K562 (cell line): ENCODE measurements around the gene CTPS2. TPM values are rescaled to one million over a fixed set of nuclear protein-coding genes. Genes with fewer than 3 reads are reported as not detected.

Experiments
- BHLHE40 ChIP-seq: IDR thresholded peaks from 2 replicates; pipeline ENCODE4 v1.6.1; 2011; ENCODE audit warnings: low read length, improper control_type of control experiment
- CC2D1A ChIP-seq: fragments of 450-650 bp; IDR thresholded peaks from 2 replicates; pipeline ENCODE4 v1.6.1; 2017; ENCODE audit warnings: mild to moderate bottlenecking
- CHCHD3 ChIP-seq: fragments of 250-450 bp; sonication (Bioruptor Pico); IDR thresholded peaks from 2 replicates; pipeline ENCODE4 v2.1.2; 2022; ENCODE audit warnings: mild to moderate bottlenecking
- CREB3L1 ChIP-seq: fragments of 450-650 bp; IDR thresholded peaks from 2 replicates; pipeline ENCODE4 v1.6.1; 2014; ENCODE audit warnings: low read depth, mild to moderate bottlenecking, moderate library complexity, borderline replicate concordance
- ETV1 ChIP-seq: fragments of 450-650 bp; conservative IDR thresholded peaks from 2 replicates; pipeline ENCODE4 v1.6.1; 2016; ENCODE audit warnings: missing genetic modification characterization, control low read depth, low read depth, missing compliant biosample characterization
- IFI16 ChIP-seq: fragments of 250-450 bp; sonication (Bioruptor Pico); IDR thresholded peaks from 2 replicates; pipeline ENCODE4 v2.1.2; 2022; ENCODE audit warnings: mild to moderate bottlenecking, inconsistent platforms
- MXI1 ChIP-seq: IDR thresholded peaks from 2 replicates; pipeline ENCODE4 v1.6.1; 2011; ENCODE audit warnings: low read depth, mild to moderate bottlenecking, improper control_type of control experiment, low read length
- NR2C1 ChIP-seq, 2 experiments: fragments of 450-650 bp; IDR thresholded peaks; 2 replicates each; pipeline ENCODE4 v1.6.1; 2017; ENCODE audit warnings: mild to moderate bottlenecking in 2 of 2, antibody characterized with exemption in 1 of 2, inconsistent platforms in 1 of 2, missing compliant biosample characterization in 1 of 2, missing genetic modification characterization in 1 of 2
- NR4A1 ChIP-seq, 2 experiments: fragments of 250-450 bp in 1 of 2; fragments of 450-650 bp in 1 of 2; sonication (Bioruptor Pico) in 1 of 2; IDR thresholded peaks; 2 replicates each; pipeline versions ENCODE4 v1.4.0 to v1.6.1; 2016 to 2020; ENCODE audit warnings: mild to moderate bottlenecking in 2 of 2, missing compliant biosample characterization in 1 of 2, missing genetic modification characterization in 1 of 2, moderate library complexity in 1 of 2
- RREB1 ChIP-seq: fragments of 250-450 bp; sonication (Bioruptor Pico); IDR thresholded peaks from 2 replicates; pipeline ENCODE4 v1.4.0; 2020
- SMAD3 ChIP-seq: fragments of 450-650 bp; formaldehyde crosslinking; conservative IDR thresholded peaks from 2 replicates; pipeline ENCODE4 v1.4.0; 2020; ENCODE audit warnings: mild to moderate bottlenecking
- TARDBP ChIP-seq: fragments of 450-650 bp; IDR thresholded peaks from 2 replicates; pipeline ENCODE4 v1.6.1; 2016
- ZHX1 ChIP-seq: fragments of 150-350 bp; conservative IDR thresholded peaks from 2 replicates; pipeline ENCODE4 v1.6.1; 2014; ENCODE audit warnings: low read length
- ZNF707 ChIP-seq: fragments of 250-450 bp; sonication (Bioruptor Pico); conservative IDR thresholded peaks from 2 replicates; pipeline ENCODE4 v1.8.0; 2022; ENCODE audit warnings: inconsistent platforms, mild to moderate bottlenecking, moderate library complexity
- polyA plus RNA-seq, 8 experiments: library from polyadenylated mRNA; depleted of rRNA in 4 of 8; stranded (reverse) in 5 of 8; unstranded in 3 of 8; fragments of >200 nt; fragmentation: Nextera tagmentation in 2 of 8; fragmentation: Illumina TruSeq in 1 of 8; extraction: Ambion mirVana in 2 of 8; extraction: Trizol in 1 of 8; gene quantifications; 2 replicates each; pipeline versions ENCODE4 v1.2.1 to v1.2.3, GENCODE V29; 2011 to 2014; ENCODE audit warnings: inconsistent platforms in 1 of 8, missing spikeins in 1 of 8
- total RNA-seq, 7 experiments: library from RNA; depleted of rRNA in 6 of 7; stranded (reverse); fragments of >200 nt in 6 of 7; fragmentation: Illumina TruSeq in 2 of 7; extraction: Trizol in 2 of 7; gene quantifications; 2 replicates each; pipeline versions ENCODE4 v1.2.1 to v1.2.3, GENCODE V29; 2011 to 2021; ENCODE audit warnings: low replicate concordance in 1 of 7
- TF ChIP-seq, protein P1 (sequence below), 3 experiments: fragments of 200-800 bp in 1 of 3; sonication (Bioruptor generic) in 1 of 3; sonication (generic) in 1 of 3; formaldehyde crosslinking in 1 of 3; IDR thresholded peaks; 2 replicates each; pipeline versions ENCODE4 v1.6.1 to v1.8.0; 2016 to 2022; ENCODE audit warnings: mild to moderate bottlenecking in 2 of 3, missing compliant biosample characterization in 2 of 3, missing genetic modification characterization in 2 of 3, missing genetic modification reagents in 1 of 3

Gene CTPS2
- total and polyA plus RNA-seq, 9 of the 15 experiments (the other 6 are each of a cell fraction or from before 2014, with no cell fraction given), result 5.4 to 19.5 (median 14.1) TPM

DNA sequence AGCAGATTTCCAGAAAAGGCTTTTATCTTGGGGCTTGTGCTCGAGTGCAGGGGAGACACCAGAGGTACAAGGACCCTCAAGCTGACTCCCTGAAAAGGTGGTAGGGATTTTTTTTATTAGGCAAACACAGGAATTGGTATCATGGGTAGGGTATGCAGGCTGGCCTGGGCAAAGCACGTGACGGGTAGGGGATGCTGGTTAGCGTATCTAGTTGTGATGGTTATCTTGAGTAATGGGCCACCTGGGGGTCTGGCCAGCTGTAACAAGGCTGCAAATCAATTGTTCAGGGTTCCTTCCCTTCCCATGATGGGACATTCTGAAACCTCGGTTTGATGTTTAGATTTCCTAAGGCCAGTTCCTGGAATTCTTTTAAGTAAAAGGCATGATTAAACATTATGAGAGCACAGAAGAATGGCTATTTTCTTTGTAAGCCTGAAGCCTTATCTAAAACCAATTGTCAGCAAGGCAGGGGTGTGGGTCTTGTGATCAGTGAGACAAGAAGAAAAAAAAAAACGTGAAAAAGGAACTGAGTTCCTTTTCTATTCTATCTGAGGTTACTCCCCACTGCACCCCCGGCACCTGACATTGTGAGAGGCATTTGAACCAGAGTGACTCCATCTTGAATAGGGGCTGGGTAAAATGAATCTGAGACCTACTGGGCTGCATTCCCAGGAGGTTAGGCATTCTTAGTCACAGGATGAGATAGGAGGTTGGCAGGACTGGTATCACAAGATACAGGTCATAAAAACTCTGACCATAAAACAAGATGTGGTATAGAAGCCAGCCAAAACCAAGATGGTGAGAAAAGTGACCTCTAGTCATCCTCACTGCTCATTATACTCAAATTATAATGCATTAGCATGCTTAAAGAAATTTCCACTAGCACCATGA, 126.7 kb downstream of the CTPS2 start (continued):
- TF ChIP-seq RREB1 (CRISPR knock-in tag) (no peak), ZHX1 (no peak), CHCHD3 (no peak), SMAD3 (CRISPR knock-in tag) (peak; percentile 89), IFI16 (CRISPR knock-in tag) (peak; percentile 84), CREB3L1 (no peak), MXI1 (no peak), TARDBP (no peak), NR2C1 (IDR thresholded peaks at IDR 0.05) (no peak), NR2C1 (tag; IDR thresholded peaks at IDR 0.05) (peak; percentile 77), CC2D1A (no peak), NR4A1 (CRISPR knock-in tag; IDR thresholded peaks at IDR 0.05) (no peak), NR4A1 (tag; IDR thresholded peaks at IDR 0.05) (peak; percentile 96), BHLHE40 (no peak), ETV1 (tag) (peak; percentile 40; the same call in 1 of the 2 replicates), ZNF707 (CRISPR knock-in tag) (peak; percentile 56; the same call in 1 of the 2 replicates)
- TF ChIP-seq, protein P1, sequence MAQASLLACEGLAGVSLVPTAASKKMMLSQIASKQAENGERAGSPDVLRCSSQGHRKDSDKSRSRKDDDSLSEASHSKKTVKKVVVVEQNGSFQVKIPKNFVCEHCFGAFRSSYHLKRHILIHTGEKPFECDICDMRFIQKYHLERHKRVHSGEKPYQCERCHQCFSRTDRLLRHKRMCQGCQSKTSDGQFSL (CRISPR knock-in tag; IDR thresholded peaks at IDR 0.05), result no peak
- TF ChIP-seq, protein P1 (tag; IDR thresholded peaks at IDR 0.05), result peak in 1 of 2 experiments; percentile 83; a peak in 2 of 4 replicates
